MG63 (cell line): ENCODE measurements around the gene ZDHHC3. TPM values are rescaled to one million over a fixed set of nuclear protein-coding genes. Genes with fewer than 3 reads are reported as not detected.
"Not testable (repeated sequence)": the region's sequence is repeated elsewhere in the genome, so short reads cannot be mapped to it uniquely, and the experiment has no call there.

Source experiments
- DNase-seq: peaks from one replicate; pipeline ENCODE4 v3.0.0-alpha.2; 2020
- H3K27me3 ChIP-seq: fragments of 250-450 bp; sonication (Bioruptor Pico); 2 replicates; pipeline ENCODE4 v1.5.1; 2020; ENCODE audit warnings: mild to moderate bottlenecking, moderate library complexity
- H3K36me3 ChIP-seq: fragments of 250-450 bp; sonication (Bioruptor Pico); 2 replicates; pipeline ENCODE4 v1.5.1; 2020; ENCODE audit warnings: mild to moderate bottlenecking, moderate library complexity
- H3K4me3 ChIP-seq: fragments of 250-450 bp; sonication (Bioruptor Pico); 2 replicates; pipeline ENCODE4 v1.5.1; 2020; ENCODE audit warnings: mild to moderate bottlenecking, moderate library complexity
- H3K9me3 ChIP-seq: fragments of 250-450 bp; sonication (Bioruptor Pico); 2 replicates; pipeline ENCODE4 v1.5.1; 2020; ENCODE audit warnings: mild to moderate bottlenecking, moderate library complexity
- total RNA-seq: library from RNA; depleted of rRNA; stranded (reverse); fragments of >200 nt; shearing (Covaris generic); gene quantifications from 2 replicates; pipeline ENCODE4 v1.2.3, GENCODE V29; 2014; ENCODE audit warnings: low replicate concordance

Gene ZDHHC3
- total RNA-seq, 1 experiment from 2014 or later = 28.5 TPM

DNA sequence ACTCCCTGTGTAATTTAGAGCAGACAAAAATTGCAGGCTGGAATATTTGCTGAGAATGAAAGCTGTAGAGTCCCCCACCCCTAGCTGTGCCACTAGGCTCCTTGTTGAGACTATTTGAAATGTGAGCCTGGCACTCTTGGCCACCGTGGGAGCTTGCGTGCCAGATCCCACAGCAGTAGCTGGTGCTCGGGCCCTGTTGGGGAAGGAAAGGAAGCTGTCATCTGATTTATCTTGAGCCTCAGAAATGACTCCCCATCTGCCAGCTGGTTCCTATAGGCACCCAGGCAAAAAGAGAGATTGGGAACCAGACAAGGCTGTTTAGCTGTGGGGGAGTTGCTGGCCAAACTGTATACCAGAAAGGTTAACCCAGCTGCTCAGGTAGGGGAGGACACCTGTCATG lies 26.7 kb upstream of the ZDHHC3 start:
- Histone ChIP-seq H3K27me3 (no peaks in the 10 kb centered on the region), H3K36me3 (peaks cover 15% of the 10 kb centered on the region), H3K4me3 (no peak overlapping the region), H3K9me3 (no peaks in the 10 kb centered on the region)
- no peak for DNase-seq

DNA sequence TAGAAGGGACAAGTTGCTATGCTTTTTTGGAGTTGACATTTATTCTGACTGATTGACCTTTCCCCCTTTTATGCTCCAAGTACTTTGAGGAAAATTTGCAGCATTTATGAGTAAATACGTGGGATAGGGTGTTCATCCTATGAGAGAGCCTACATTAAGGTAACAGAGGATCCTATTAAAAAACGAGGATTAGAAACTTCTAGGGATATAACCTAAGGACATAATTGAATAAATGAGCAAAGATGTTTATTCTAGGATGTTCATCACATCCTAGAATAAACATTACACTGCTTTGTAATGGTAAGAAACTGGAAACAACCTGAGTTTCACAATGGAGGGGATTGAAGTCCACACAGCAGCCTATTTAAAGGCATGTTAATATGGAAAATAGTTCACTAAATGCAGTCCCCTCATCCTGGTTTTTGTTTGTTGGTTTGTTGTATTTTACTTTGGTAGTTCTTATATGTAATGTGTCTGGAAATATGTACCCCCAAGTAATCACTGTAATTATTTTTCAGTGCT lies 26.2 kb upstream of the ZDHHC3 start:
- Histone ChIP-seq H3K27me3 (no peaks in the 10 kb centered on the region), H3K9me3 (no peaks in the 10 kb centered on the region), H3K4me3 (no peak overlapping the region), H3K36me3 (peaks cover 15% of the 10 kb centered on the region)
- no peak for DNase-seq

DNA sequence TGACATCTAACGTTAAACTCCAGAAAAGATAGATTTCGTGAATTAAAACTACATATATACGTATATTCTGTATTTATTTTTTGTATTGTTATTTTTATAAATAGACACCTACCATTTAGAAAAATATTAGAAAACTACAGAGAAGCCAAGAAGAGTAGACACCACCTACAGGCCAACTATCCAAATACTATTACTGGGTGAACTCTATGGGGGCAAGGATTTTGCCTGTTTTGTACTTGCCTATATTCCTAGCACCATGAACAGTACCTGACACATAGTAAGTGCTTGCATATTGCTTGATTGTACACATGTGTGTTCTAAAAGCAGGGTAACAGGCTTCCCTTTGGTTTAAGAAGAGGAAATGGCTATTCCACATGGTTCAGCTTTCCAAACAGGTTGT lies 25.8 kb upstream of the ZDHHC3 start:
- H3K4me3 ChIP-seq = no peak overlapping the region
- no peaks in the 10 kb centered on the region for H3K27me3 ChIP-seq
- H3K36me3 ChIP-seq = peaks cover 15% of the 10 kb centered on the region
- H3K9me3 ChIP-seq = no peaks in the 10 kb centered on the region
- DNase-seq = no peak

DNA sequence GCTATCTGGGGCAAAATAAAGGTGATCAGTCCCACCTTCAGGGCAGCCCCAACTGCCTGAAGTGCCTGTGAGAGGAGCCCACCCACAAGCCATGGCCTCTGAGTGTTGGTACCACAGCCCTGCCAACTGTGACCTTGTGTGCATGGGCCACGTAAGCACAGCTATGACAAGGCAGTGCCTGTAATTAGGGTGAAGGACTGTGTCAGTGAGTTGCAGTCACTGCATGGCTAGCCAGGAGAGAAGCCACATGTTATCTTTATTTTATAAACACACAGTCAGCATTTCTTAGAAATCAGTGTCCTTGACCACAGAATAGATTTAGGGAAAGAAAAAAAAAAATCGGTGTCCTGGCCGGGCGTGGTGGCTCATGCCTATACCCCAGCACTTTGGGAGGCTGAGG lies 24.8 kb upstream of the ZDHHC3 start:
- DNase-seq = no peak
- Histone ChIP-seq H3K9me3 (no peaks in the 10 kb centered on the region), H3K36me3 (peaks cover 19% of the 10 kb centered on the region), H3K27me3 (no peaks in the 10 kb centered on the region), H3K4me3 (no peak overlapping the region)

- peaks cover 19% of the 10 kb centered on the region for H3K36me3 ChIP-seq
Observed at GRCh38 chr3:44999782-45000181, 23.8 kb upstream of the ZDHHC3 start.

GRCh38 chr3:44996556-44996969 lies 20.6 kb upstream of the ZDHHC3 start:
- Histone ChIP-seq H3K36me3 (peaks cover 18% of the 10 kb centered on the region), H3K27me3 (no peaks in the 10 kb centered on the region), H3K4me3 (no peak overlapping the region), H3K9me3 (no peaks in the 10 kb centered on the region)
- no peak for DNase-seq

More at GRCh38 chr3:44999782-45000181, 23.8 kb upstream of the ZDHHC3 start:
- no peaks in the 10 kb centered on the region for H3K27me3 ChIP-seq
- no peak overlapping the region for H3K4me3 ChIP-seq
- no peak for DNase-seq
- H3K9me3 ChIP-seq = no peaks in the 10 kb centered on the region

- no peaks in the 10 kb centered on the region for H3K9me3 ChIP-seq
- peaks cover 18% of the 10 kb centered on the region for H3K36me3 ChIP-seq
- no peak for DNase-seq
- no peak overlapping the region for H3K4me3 ChIP-seq
- no peaks in the 10 kb centered on the region for H3K27me3 ChIP-seq
Observed at GRCh38 chr3:44995142-44995770, 19.3 kb upstream of the ZDHHC3 start.

GRCh38 chr3:44993471-44994205 lies 17.7 kb upstream of the ZDHHC3 start:
- Histone ChIP-seq H3K36me3 (peaks cover 16% of the 10 kb centered on the region), H3K4me3 (no peak overlapping the region), H3K27me3 (no peaks in the 10 kb centered on the region), H3K9me3 (no peaks in the 10 kb centered on the region)
- DNase-seq = peak; percentile 37

GRCh38 chr3:44992555-44993470 lies 16.8 kb upstream of the ZDHHC3 start:
- H3K9me3 ChIP-seq = no peaks in the 10 kb centered on the region
- DNase-seq = no peak

GRCh38 chr3:44991326-44991725 lies 15.4 kb upstream of the ZDHHC3 start:
- Histone ChIP-seq H3K4me3 (no peak overlapping the region), H3K27me3 (no peaks in the 10 kb centered on the region), H3K36me3 (peaks cover 7% of the 10 kb centered on the region), H3K9me3 (no peaks in the 10 kb centered on the region)
- DNase-seq = no peak

More at GRCh38 chr3:44992555-44993470, 16.8 kb upstream of the ZDHHC3 start:
- Histone ChIP-seq H3K27me3 (no peaks in the 10 kb centered on the region), H3K4me3 (no peak overlapping the region), H3K36me3 (peaks cover 11% of the 10 kb centered on the region)

GRCh38 chr3:44989636-44990373 lies 13.8 kb upstream of the ZDHHC3 start:
- Histone ChIP-seq H3K27me3 (no peaks in the 10 kb centered on the region), H3K4me3 (no peak overlapping the region), H3K36me3 (peaks cover 7% of the 10 kb centered on the region), H3K9me3 (no peaks in the 10 kb centered on the region)
- peak; percentile 18 for DNase-seq

DNA sequence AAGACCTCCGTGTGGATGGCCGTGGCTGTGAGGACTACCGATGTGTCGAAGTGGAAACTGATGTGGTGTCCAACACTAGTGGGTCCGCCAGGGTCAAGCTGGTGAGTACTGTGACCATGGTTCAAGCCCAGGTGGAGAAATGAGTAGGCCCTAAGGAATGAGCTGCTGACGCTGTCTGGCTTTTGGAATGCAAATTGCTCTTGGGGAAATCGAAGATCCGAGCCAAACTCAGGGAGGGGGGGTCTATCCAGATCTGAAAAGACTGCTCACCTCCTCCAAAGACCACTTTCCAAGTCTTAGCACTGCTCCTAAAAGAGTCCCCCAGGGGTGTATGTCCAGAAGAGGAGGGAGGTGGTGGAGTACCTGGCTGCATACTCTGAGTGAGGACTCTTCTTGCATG lies 13.2 kb upstream of the ZDHHC3 start:
- Histone ChIP-seq H3K9me3 (no peaks in the 10 kb centered on the region), H3K27me3 (no peaks in the 10 kb centered on the region), H3K4me3 (no peak overlapping the region), H3K36me3 (peaks cover 7% of the 10 kb centered on the region)
- no peak for DNase-seq

- Histone ChIP-seq H3K27me3 (no peaks in the 10 kb centered on the region), H3K36me3 (peaks cover 7% of the 10 kb centered on the region), H3K4me3 (no peak overlapping the region), H3K9me3 (no peaks in the 10 kb centered on the region)
- no peak for DNase-seq
Observed at GRCh38 chr3:44988073-44988472, 12.1 kb upstream of the ZDHHC3 start.

- H3K4me3 ChIP-seq = no peak overlapping the region
- no peaks in the 10 kb centered on the region for H3K9me3 ChIP-seq
- peaks cover 3% of the 10 kb centered on the region; the same call in 1 of the 2 replicates for H3K36me3 ChIP-seq
- H3K27me3 ChIP-seq = no peaks in the 10 kb centered on the region
- no peak for DNase-seq
Observed at GRCh38 chr3:44987332-44987731, 11.4 kb upstream of the ZDHHC3 start.

GRCh38 chr3:44986330-44986729 lies 10.4 kb upstream of the ZDHHC3 start:
- not testable (repeated sequence) for H3K9me3 ChIP-seq, H3K27me3 ChIP-seq, DNase-seq, H3K4me3 ChIP-seq, H3K36me3 ChIP-seq

GRCh38 chr3:44984335-44984734 lies 8.4 kb upstream of the ZDHHC3 start:
- Histone ChIP-seq H3K4me3 (no peak overlapping the region), H3K36me3 (no peaks in the 10 kb centered on the region), H3K27me3 (no peaks in the 10 kb centered on the region), H3K9me3 (no peaks in the 10 kb centered on the region)
- no peak for DNase-seq
